HCT116 (cell line): Measurements from ENCODE around the gene TMEM89. TPM values are rescaled to one million over a fixed set of nuclear protein-coding genes. Genes with fewer than 3 reads are reported as not detected.

Experiments used
- ATAC-seq: fragments of 200-7000 bp; cut with Tn5 transposase; 2 replicates; pipeline ENCODE4 v1.9.1; 2020; ENCODE audit warnings: mild to moderate bottlenecking, moderate library complexity
- BruUV-seq: library from RNA; stranded (reverse); fragments of 400-500 nt; replicated peaks from 2 replicates; lab custom pipeline; 2021; lab: Mats Ljungman, UMichigan
- CTCF ChIA-PET: fragments of 300-600 bp; sonication (Branson Sonifier 250); formaldehyde crosslinking; loops from one replicate; lab custom pipeline; 2021; ENCODE audit warnings: antibody characterized with exemption; lab: Charles Lee
- POLR2A ChIA-PET: fragments of 300-600, 350-600 bp; sonication (Branson Sonifier 250); formaldehyde crosslinking; loops from one replicate; lab custom pipeline; 2021; ENCODE audit warnings: antibody characterized with exemption; lab: Charles Lee
- RAD21 ChIA-PET, 2 experiments: fragments of 300-600 bp; sonication (Branson Sonifier 250); formaldehyde crosslinking; loops; one replicate each; lab custom pipeline; 2023; ENCODE audit warnings: low total read pairs in 2 of 2; ENCODE audit not compliant: uncharacterized antibody in 2 of 2, unreplicated experiment in 2 of 2, low non-redundant PET in 1 of 2; lab: Charles Lee
- DNase-seq: peaks from one replicate; pipeline ENCODE4 v3.0.0-alpha.2; 2010; ENCODE audit warnings: low read depth, low spot score
- H2AFZ ChIP-seq: fragments of 200-600 bp; shearing (Covaris generic), sonication (generic); 2 replicates; pipeline ENCODE4 v1.6.1; 2017; ENCODE audit warnings: low read depth, mixed run types, mixed read lengths, antibody characterized with exemption, low read length; ENCODE audit not compliant: poor library complexity, severe bottlenecking
- H3K27ac ChIP-seq: 2 replicates; pipeline ENCODE4 v1.5.1; 2012; ENCODE audit warnings: low read depth, low read length
- H3K27me3 ChIP-seq: fragments of 200-600 bp; sonication (generic); 2 replicates; pipeline ENCODE4 v1.6.1; 2016; ENCODE audit warnings: mixed run types, low read length, mixed read lengths; ENCODE audit not compliant: insufficient read depth
- H3K36me3 ChIP-seq, 2 experiments: fragments of 200-500 bp in 1 of 2; fragments of 200-600 bp in 1 of 2; sonication (Bioruptor generic) in 1 of 2; sonication (generic) in 1 of 2; 2 replicates each; pipeline versions ENCODE4 v1.5.1 to v1.6.1; 2014 to 2016; ENCODE audit warnings: low read length in 2 of 2, inconsistent platforms in 1 of 2, mixed read lengths in 1 of 2, mixed run types in 1 of 2; ENCODE audit not compliant: insufficient read depth in 2 of 2, control insufficient read depth in 1 of 2
- H3K4me1 ChIP-seq, 2 experiments: fragments of 200-600 bp in 1 of 2; sonication (generic) in 1 of 2; 2 replicates each; pipeline versions ENCODE4 v1.5.1 to v1.6.1; 2012 to 2017; ENCODE audit warnings: low read length in 2 of 2, inconsistent platforms in 1 of 2, mild to moderate bottlenecking in 1 of 2, mixed read lengths in 1 of 2, mixed run types in 1 of 2, moderate library complexity in 1 of 2; ENCODE audit not compliant: insufficient read depth in 2 of 2, control insufficient read depth in 1 of 2
- H3K4me2 ChIP-seq: fragments of 200-600 bp; sonication (generic); 2 replicates; pipeline ENCODE4 v1.6.1; 2017; ENCODE audit warnings: mixed run types, low read length, mixed read lengths
- H3K4me3 ChIP-seq, 2 experiments: fragments of 200-600 bp in 1 of 2; sonication (generic) in 1 of 2; replicated peaks in 1 of 2; 2 replicates each; pipeline ENCODE4 v1.5.1; 2011 to 2016; ENCODE audit warnings: low read length in 2 of 2, control low read depth in 1 of 2, low read depth in 1 of 2, mild to moderate bottlenecking in 1 of 2, mixed read lengths in 1 of 2, mixed run types in 1 of 2
- H3K79me2 ChIP-seq: fragments of 200-600 bp; sonication (generic); 2 replicates; pipeline ENCODE4 v1.6.1; 2017; ENCODE audit warnings: mild to moderate bottlenecking, mixed run types, low read length, moderate library complexity, mixed read lengths; ENCODE audit not compliant: insufficient read depth
- H3K9ac ChIP-seq: fragments of 200-600 bp; sonication (generic); 2 replicates; pipeline ENCODE4 v1.6.1; 2016; ENCODE audit warnings: low read length, mixed read lengths
- H3K9me2 ChIP-seq: fragments of 200-600 bp; sonication (generic), shearing (Covaris generic); 2 replicates; pipeline ENCODE4 v1.6.1; 2017; ENCODE audit warnings: mixed run types, mild to moderate bottlenecking, moderate library complexity; ENCODE audit not compliant: insufficient read depth
- H3K9me3 ChIP-seq, 2 experiments: fragments of 200-500 bp in 1 of 2; fragments of 200-600 bp in 1 of 2; sonication (Bioruptor generic) in 1 of 2; sonication (generic) in 1 of 2; 2 replicates each; pipeline ENCODE4 v1.6.1; 2014 to 2017; ENCODE audit warnings: low read length in 2 of 2, mixed read lengths in 2 of 2, inconsistent platforms in 1 of 2, low read depth in 1 of 2, mild to moderate bottlenecking in 1 of 2, mixed run types in 1 of 2, moderate library complexity in 1 of 2; ENCODE audit not compliant: control insufficient read depth in 1 of 2, insufficient read depth in 1 of 2
- H4K20me1 ChIP-seq: fragments of 200-600 bp; sonication (generic), shearing (Covaris generic); 2 replicates; pipeline ENCODE4 v1.6.1; 2017; ENCODE audit warnings: mixed run types, mild to moderate bottlenecking, moderate library complexity; ENCODE audit not compliant: insufficient read depth
- JUND ChIP-seq: IDR thresholded peaks from 2 replicates; pipeline ENCODE4 v1.6.1; 2012
- MAX ChIP-seq: IDR thresholded peaks from 2 replicates; pipeline ENCODE4 v1.6.1; 2012
- intact Hi-C: fragments of 100-400 bp; cut with micrococcal nuclease; formaldehyde crosslinking; loops from 2 replicates; pipeline ENCODE4 v1.10.0; 2022
- total RNA-seq: library from RNA; stranded (reverse); gene quantifications from one replicate; pipeline ENCODE4 v1.2.1, GENCODE V29; 2021; ENCODE audit not compliant: unreplicated experiment
- TF ChIP-seq, protein P1 (sequence below): IDR thresholded peaks from 2 replicates; pipeline ENCODE4 v1.6.1; 2012; ENCODE audit warnings: low read depth

Gene TMEM89
- total RNA-seq, 1 experiment from 2014 or later, result 0.49 TPM

- H3K9ac ChIP-seq, result no peak overlapping the region
- intact Hi-C loops, result loop anchor here (10.0 kb wide), 1 partner anchor 107 kb away; the partner anchor contains the start of gene PFKFB4
- no peak overlapping the region for H3K4me3 ChIP-seq
- H3K4me2 ChIP-seq, result no peak overlapping the region
- no peaks in the 10 kb centered on the region for H3K36me3 ChIP-seq
- ChIA-PET RAD21 (no interaction called here), CTCF (interaction anchor here (1.7 to 1.9 kb wide), 2 partner anchors 25 to 26 kb away, joined by 5 to 12 read pairs; partner anchors contain the start of genes NCKIPSD and SLC26A6), POLR2A (no interaction called here)
- ATAC-seq, result no peak
- DNase-seq, result no peak
- no peaks in the 10 kb centered on the region for H3K27me3 ChIP-seq
- H4K20me1 ChIP-seq, result no peaks in the 10 kb centered on the region
- H2AFZ ChIP-seq, result no peak overlapping the region
- H3K4me1 ChIP-seq, result peaks cover 8 to 23% of the 10 kb centered on the region in 2 experiments
- peaks cover 0 to 6% of the 10 kb centered on the region in 2 experiments; a peak in 1 of 4 replicates for H3K9me3 ChIP-seq
- H3K79me2 ChIP-seq, result no peaks in the 10 kb centered on the region
- TF ChIP-seq MAX, result no peak
- TF ChIP-seq JUND, result no peak
- TF ChIP-seq, protein P1, sequence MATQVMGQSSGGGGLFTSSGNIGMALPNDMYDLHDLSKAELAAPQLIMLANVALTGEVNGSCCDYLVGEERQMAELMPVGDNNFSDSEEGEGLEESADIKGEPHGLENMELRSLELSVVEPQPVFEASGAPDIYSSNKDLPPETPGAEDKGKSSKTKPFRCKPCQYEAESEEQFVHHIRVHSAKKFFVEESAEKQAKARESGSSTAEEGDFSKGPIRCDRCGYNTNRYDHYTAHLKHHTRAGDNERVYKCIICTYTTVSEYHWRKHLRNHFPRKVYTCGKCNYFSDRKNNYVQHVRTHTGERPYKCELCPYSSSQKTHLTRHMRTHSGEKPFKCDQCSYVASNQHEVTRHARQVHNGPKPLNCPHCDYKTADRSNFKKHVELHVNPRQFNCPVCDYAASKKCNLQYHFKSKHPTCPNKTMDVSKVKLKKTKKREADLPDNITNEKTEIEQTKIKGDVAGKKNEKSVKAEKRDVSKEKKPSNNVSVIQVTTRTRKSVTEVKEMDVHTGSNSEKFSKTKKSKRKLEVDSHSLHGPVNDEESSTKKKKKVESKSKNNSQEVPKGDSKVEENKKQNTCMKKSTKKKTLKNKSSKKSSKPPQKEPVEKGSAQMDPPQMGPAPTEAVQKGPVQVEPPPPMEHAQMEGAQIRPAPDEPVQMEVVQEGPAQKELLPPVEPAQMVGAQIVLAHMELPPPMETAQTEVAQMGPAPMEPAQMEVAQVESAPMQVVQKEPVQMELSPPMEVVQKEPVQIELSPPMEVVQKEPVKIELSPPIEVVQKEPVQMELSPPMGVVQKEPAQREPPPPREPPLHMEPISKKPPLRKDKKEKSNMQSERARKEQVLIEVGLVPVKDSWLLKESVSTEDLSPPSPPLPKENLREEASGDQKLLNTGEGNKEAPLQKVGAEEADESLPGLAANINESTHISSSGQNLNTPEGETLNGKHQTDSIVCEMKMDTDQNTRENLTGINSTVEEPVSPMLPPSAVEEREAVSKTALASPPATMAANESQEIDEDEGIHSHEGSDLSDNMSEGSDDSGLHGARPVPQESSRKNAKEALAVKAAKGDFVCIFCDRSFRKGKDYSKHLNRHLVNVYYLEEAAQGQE, result no peak
- H3K27ac ChIP-seq, result no peak overlapping the region
- H3K9me2 ChIP-seq, result no peaks in the 10 kb centered on the region
- BruUV-seq, result no TSS peak
Observed at GRCh38 chr3:48661501-48662144, 40.1 kb upstream of the TMEM89 start.
